ENCODE results near the gene EDEM3. TPM values are rescaled to one million over a fixed set of nuclear protein-coding genes. Genes with fewer than 3 reads are reported as not detected.

EDEM3 gene
- total RNA-seq, 1 donor from 2014 or later, result 24.1 TPM

- Histone ChIP-seq H3K27ac (no peak overlapping the region), H3K4me1 (no peaks in the 10 kb centered on the region), H3K27me3 (no peaks in the 10 kb centered on the region), H3K4me3 (no peak overlapping the region), H3K9me3 (no peaks in the 10 kb centered on the region), H3K36me3 (peaks cover 0 to 22% of the 10 kb centered on the region in 2 donors)
- intact Hi-C loops (cut with DNase I), result loop anchor here (10.0 kb wide), 1 partner anchor 767 kb away; no protein-coding TSS in a partner anchor
- DNase-seq (ENCODE audit: extremely low spot score in 2 of 2), result no peak
- TF ChIP-seq POLR2AphosphoS5 (IDR thresholded peaks at IDR 0.05; ENCODE audit: insufficient read depth in 1 of 2, low read depth in 1 of 2) (peak in 1 of 2 donors; percentile 24), CTCF (IDR thresholded peaks at IDR 0.05) (peak; percentile 22 to 63 (median 51)), POLR2A (IDR thresholded peaks at IDR 0.05) (no peak)
Measured at GRCh38 chr1:184691719-184692324, 62.8 kb downstream of the EDEM3 start.

- Histone ChIP-seq H3K4me1 (peaks cover 11% of the 10 kb centered on the region), H3K27me3 (no peaks in the 10 kb centered on the region), H3K9me3 (no peaks in the 10 kb centered on the region), H3K36me3 (no peaks in the 10 kb centered on the region), H3K4me3 (no peak overlapping the region), H3K27ac (no peak overlapping the region)
- DNase-seq (ENCODE audit: extremely low spot score in 2 of 2), result no peak
- intact Hi-C loops (cut with DNase I), result loop anchor here (10.0 kb wide), 1 partner anchor 602 kb away; no protein-coding TSS in a partner anchor
- TF ChIP-seq POLR2AphosphoS5 (IDR thresholded peaks at IDR 0.05; ENCODE audit: insufficient read depth in 1 of 2, low read depth in 1 of 2) (no peak), CTCF (IDR thresholded peaks at IDR 0.05) (no peak), POLR2A (IDR thresholded peaks at IDR 0.05) (no peak)
Measured at GRCh38 chr1:184686540-184686939, 68.1 kb downstream of the EDEM3 start.

- Histone ChIP-seq H3K27me3 (no peaks in the 10 kb centered on the region), H3K4me3 (no peak overlapping the region), H3K36me3 (no peaks in the 10 kb centered on the region), H3K9me3 (no peaks in the 10 kb centered on the region), H3K4me1 (peaks cover 11% of the 10 kb centered on the region), H3K27ac (no peak overlapping the region)
- no peak for TF ChIP-seq POLR2AphosphoS5 (IDR thresholded peaks at IDR 0.05; ENCODE audit: insufficient read depth in 1 of 2, low read depth in 1 of 2)
- no peak for TF ChIP-seq CTCF (IDR thresholded peaks at IDR 0.05)
- TF ChIP-seq POLR2A (IDR thresholded peaks at IDR 0.05), result no peak
- intact Hi-C loops (cut with DNase I), result loop anchor here (10.0 kb wide), 1 partner anchor 600 kb away; no protein-coding TSS in a partner anchor
- no peak for DNase-seq (ENCODE audit: extremely low spot score in 2 of 2)
Measured at GRCh38 chr1:184685116-184685515, 69.5 kb downstream of the EDEM3 start.

- intact Hi-C loops (cut with DNase I), result loop anchor here (10.0 kb wide), 1 partner anchor 600 kb away; no protein-coding TSS in a partner anchor
Measured at GRCh38 chr1:184684285-184685074, 70.2 kb downstream of the EDEM3 start.

More at GRCh38 chr1:184684285-184685074, 70.2 kb downstream of the EDEM3 start:
- H3K27me3 ChIP-seq, result no peaks in the 10 kb centered on the region
- peaks cover 11% of the 10 kb centered on the region for H3K4me1 ChIP-seq
- TF ChIP-seq POLR2A (IDR thresholded peaks at IDR 0.05) (no peak), CTCF (IDR thresholded peaks at IDR 0.05) (no peak), POLR2AphosphoS5 (IDR thresholded peaks at IDR 0.05; ENCODE audit: insufficient read depth in 1 of 2, low read depth in 1 of 2) (no peak)
- no peak overlapping the region for H3K27ac ChIP-seq
- no peaks in the 10 kb centered on the region for H3K9me3 ChIP-seq
- no peak overlapping the region for H3K4me3 ChIP-seq
- DNase-seq (ENCODE audit: extremely low spot score in 2 of 2), result no peak
- no peaks in the 10 kb centered on the region for H3K36me3 ChIP-seq

All from vagina (tissue), 2 donors.